Measurements from ENCODE around the gene DNAJB12. TPM values are rescaled to one million over a fixed set of nuclear protein-coding genes. Genes with fewer than 3 reads are reported as not detected.

DNAJB12 gene
- total RNA-seq, 1 experiment from 2014 or later, result 27.6 TPM

DNA sequence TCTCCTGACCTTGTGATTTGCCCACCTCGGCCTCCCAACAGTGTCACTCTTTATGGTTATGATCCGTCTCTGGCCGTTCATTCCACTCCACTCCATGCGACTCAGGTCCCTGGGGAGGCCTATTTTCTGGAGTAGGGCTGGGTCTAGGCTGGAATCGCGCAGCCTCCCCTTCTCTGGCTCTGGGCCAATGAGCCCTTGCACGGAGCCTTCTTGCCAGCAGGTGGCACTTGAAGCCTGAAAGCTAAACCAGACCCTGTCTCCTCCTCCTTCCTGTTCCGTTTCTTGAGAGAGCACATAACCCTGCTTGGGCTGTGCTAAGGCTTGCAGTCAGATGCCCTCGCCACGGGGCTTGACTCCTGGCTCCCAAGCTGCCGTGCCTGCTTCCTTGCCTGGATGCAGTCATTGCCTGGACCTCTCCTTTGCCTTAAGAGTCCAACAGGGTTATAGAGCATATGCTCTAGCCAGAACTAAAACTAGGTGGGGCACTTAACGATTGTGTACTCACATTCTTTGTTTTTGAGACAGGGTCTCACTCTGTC is 9.6 kb upstream of the DNAJB12 start:
- no peak overlapping the region for H3K9ac ChIP-seq (ENCODE audit: extremely low read depth, insufficient read length, low read length)
- H3K18ac ChIP-seq (ENCODE audit: insufficient read length, low read depth, low read length), result no peak overlapping the region
- H2BK20ac ChIP-seq (ENCODE audit: low read depth, low read length, poor library complexity, severe bottlenecking), result no peak overlapping the region
- peak; percentile 93 for DNase-seq
- no peak overlapping the region for H3K27ac ChIP-seq (ENCODE audit: insufficient read length, low read depth, low read length)
- no peak overlapping the region for H3T11ph ChIP-seq (ENCODE audit: low read length)
- no peaks in the 10 kb centered on the region for H3K9me3 ChIP-seq (ENCODE audit: control insufficient read depth, low read depth, low read length)
- no peaks in the 10 kb centered on the region for H3K79me2 ChIP-seq (ENCODE audit: insufficient read depth, low read length)
- H2BK5ac ChIP-seq (ENCODE audit: insufficient read length, low read length), result no peak overlapping the region
- Mint-ChIP-seq H3K27me3 (ENCODE audit: low read depth) (peaks cover 2% of the 10 kb centered on the region), H3K4me1 (peaks cover 2 to 3% of the 10 kb centered on the region in 2 experiments; a peak in 2 of 4 replicates), H3K4me3 (peak overlapping the region in 1 of 2 experiments; percentile 10; a peak in 1 of 5 replicates), H3K36me3 (ENCODE audit: insufficient read depth in 1 of 3, low read depth in 3 of 3) (peaks cover 2 to 12% (median 7%) of the 10 kb centered on the region in 3 experiments; a peak in 6 of 7 replicates), H3K27ac (peak overlapping the region; percentile 12 to 42 (median 34); a peak in 3 of 7 replicates), H3K9me3 (no peaks in the 10 kb centered on the region)
- no peak overlapping the region for H2BK120ac ChIP-seq (ENCODE audit: low read depth, low read length, poor library complexity, severe bottlenecking)
- H3K27me3 ChIP-seq (ENCODE audit: insufficient read depth, low read length), result no peaks in the 10 kb centered on the region
- no peak overlapping the region for H4K8ac ChIP-seq (replicated peaks; ENCODE audit: insufficient read length, low read depth, low read length)
- no peaks in the 10 kb centered on the region for H3K4me1 ChIP-seq (ENCODE audit: insufficient read depth, low read length)
- H2AK5ac ChIP-seq (ENCODE audit: insufficient read length, low read length), result no peak overlapping the region
- no peaks in the 10 kb centered on the region for H3K23me2 ChIP-seq (ENCODE audit: insufficient read length, low read depth, low read length, poor library complexity, severe bottlenecking)
- H3K56ac ChIP-seq (ENCODE audit: insufficient read length, low read depth, low read length), result no peak overlapping the region
- H2BK15ac ChIP-seq (ENCODE audit: low read depth, low read length), result no peak overlapping the region
- H4K91ac ChIP-seq (ENCODE audit: insufficient read length, low read depth, low read length), result no peak overlapping the region
- no CpG with 5 or more reads among the region's 12 CpGs for WGBS (ENCODE audit: extremely low coverage, insufficient read length, low lambda C conversion rate)
- H3K79me1 ChIP-seq (ENCODE audit: insufficient read depth, low read depth, low read length, poor library complexity, severe bottlenecking), result no peaks in the 10 kb centered on the region
- H3K23ac ChIP-seq (ENCODE audit: insufficient read length, low read depth, low read length), result no peak overlapping the region
- H4K20me1 ChIP-seq (ENCODE audit: control insufficient read depth, insufficient read depth, insufficient read length), result no peaks in the 10 kb centered on the region
- no peak overlapping the region for H3K14ac ChIP-seq (ENCODE audit: insufficient read depth, low read length)
- no peak overlapping the region for H2AFZ ChIP-seq (ENCODE audit: low read length)
- H2BK12ac ChIP-seq (ENCODE audit: insufficient read length, low read depth, low read length), result no peak overlapping the region
- no peak overlapping the region for H3K4ac ChIP-seq (ENCODE audit: low read depth, low read length)
- H4K5ac ChIP-seq (ENCODE audit: insufficient read length, low read depth, low read length), result no peak overlapping the region
- no peak overlapping the region for H3K4me2 ChIP-seq (ENCODE audit: insufficient read depth, insufficient read length, low read length)
- TF ChIP-seq, protein P1, sequence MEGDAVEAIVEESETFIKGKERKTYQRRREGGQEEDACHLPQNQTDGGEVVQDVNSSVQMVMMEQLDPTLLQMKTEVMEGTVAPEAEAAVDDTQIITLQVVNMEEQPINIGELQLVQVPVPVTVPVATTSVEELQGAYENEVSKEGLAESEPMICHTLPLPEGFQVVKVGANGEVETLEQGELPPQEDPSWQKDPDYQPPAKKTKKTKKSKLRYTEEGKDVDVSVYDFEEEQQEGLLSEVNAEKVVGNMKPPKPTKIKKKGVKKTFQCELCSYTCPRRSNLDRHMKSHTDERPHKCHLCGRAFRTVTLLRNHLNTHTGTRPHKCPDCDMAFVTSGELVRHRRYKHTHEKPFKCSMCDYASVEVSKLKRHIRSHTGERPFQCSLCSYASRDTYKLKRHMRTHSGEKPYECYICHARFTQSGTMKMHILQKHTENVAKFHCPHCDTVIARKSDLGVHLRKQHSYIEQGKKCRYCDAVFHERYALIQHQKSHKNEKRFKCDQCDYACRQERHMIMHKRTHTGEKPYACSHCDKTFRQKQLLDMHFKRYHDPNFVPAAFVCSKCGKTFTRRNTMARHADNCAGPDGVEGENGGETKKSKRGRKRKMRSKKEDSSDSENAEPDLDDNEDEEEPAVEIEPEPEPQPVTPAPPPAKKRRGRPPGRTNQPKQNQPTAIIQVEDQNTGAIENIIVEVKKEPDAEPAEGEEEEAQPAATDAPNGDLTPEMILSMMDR (conservative IDR thresholded peaks at IDR 0.05), result peak; percentile 95
